Measurements from ENCODE around the gene LAGE3.

LAGE3 gene

DNA sequence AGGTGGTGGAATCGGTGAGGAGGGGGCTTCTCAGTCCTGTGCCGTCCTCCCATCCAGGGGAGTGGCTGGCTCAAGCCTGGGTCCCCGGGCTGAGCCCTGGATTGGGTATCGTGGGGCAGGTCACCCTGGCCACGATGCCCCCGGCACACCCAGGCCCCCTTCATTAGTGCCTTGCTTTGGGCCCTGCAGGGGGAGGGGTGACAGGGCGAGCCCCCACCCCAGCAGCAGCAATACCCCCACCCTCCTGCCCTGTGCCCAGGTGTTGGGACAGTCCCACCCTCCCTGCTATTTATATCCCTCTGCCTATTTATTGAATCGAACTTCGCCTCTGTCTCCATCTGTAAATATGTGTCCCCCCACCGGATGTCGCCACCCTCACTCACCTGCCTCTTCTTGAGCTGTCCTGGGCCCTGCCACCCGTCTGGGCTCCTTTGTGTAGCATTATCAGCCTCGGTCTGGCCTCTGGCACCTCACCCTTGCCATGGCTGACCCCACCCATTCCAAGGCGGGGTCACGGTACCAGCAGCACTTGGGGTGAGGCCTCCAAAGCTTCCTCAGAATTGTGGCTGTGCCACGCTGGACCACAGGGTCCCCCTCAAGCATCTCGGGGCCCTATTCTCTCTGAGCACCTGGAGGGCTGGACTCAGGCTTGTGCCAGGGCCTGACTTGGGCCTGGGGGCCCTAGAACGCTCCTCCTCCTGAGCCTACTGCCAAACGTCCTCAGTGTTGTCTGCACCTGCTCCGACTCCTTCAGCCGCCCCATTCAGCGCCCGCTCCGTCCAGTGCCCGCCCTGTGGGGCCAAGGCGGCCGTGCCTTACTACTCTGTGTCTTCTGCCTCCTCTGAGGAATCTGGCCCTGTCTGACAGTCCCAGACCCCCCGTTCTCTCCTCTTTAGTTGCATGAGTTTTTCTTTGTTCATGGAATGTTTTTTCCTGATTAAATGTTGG is 6.1 kb downstream of the LAGE3 start:
- DNase-seq (ENCODE audit: low read depth in 1 of 2, low spot score in 1 of 2), result no peak
- Histone ChIP-seq H3K27me3 (ENCODE audit: insufficient read depth, poor library complexity, severe bottlenecking) (no peaks in the 10 kb centered on the region), H3K4me3 (replicated peaks; ENCODE audit: insufficient read depth, low read length) (no peak overlapping the region), H3K27ac (replicated peaks) (no peak overlapping the region)
- no peak for TF ChIP-seq GABPA (IDR thresholded peaks at IDR 0.05; ENCODE audit: low read depth)
- TF ChIP-seq SPI1 (IDR thresholded peaks at IDR 0.05; ENCODE audit: borderline replicate concordance, low read depth), result no peak
- TF ChIP-seq, protein P1, sequence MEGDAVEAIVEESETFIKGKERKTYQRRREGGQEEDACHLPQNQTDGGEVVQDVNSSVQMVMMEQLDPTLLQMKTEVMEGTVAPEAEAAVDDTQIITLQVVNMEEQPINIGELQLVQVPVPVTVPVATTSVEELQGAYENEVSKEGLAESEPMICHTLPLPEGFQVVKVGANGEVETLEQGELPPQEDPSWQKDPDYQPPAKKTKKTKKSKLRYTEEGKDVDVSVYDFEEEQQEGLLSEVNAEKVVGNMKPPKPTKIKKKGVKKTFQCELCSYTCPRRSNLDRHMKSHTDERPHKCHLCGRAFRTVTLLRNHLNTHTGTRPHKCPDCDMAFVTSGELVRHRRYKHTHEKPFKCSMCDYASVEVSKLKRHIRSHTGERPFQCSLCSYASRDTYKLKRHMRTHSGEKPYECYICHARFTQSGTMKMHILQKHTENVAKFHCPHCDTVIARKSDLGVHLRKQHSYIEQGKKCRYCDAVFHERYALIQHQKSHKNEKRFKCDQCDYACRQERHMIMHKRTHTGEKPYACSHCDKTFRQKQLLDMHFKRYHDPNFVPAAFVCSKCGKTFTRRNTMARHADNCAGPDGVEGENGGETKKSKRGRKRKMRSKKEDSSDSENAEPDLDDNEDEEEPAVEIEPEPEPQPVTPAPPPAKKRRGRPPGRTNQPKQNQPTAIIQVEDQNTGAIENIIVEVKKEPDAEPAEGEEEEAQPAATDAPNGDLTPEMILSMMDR (IDR thresholded peaks at IDR 0.05; ENCODE audit: insufficient read depth, low read length), result no peak
- TF ChIP-seq REST (IDR thresholded peaks at IDR 0.05; ENCODE audit: insufficient replicate concordance, low read depth), result no peak
- no peak for TF ChIP-seq POLR2AphosphoS5 (IDR thresholded peaks at IDR 0.05; ENCODE audit: low read depth)

GRCh38 chrX:154471839-154472684 is 7.0 kb downstream of the LAGE3 start:
- TF ChIP-seq POLR2AphosphoS5 (IDR thresholded peaks at IDR 0.05; ENCODE audit: low read depth), result no peak
- no peak for TF ChIP-seq REST (IDR thresholded peaks at IDR 0.05; ENCODE audit: insufficient replicate concordance, low read depth)
- no peak for TF ChIP-seq SPI1 (IDR thresholded peaks at IDR 0.05; ENCODE audit: borderline replicate concordance, low read depth)
- TF ChIP-seq, protein P1 (IDR thresholded peaks at IDR 0.05; ENCODE audit: insufficient read depth, low read length), result no peak
- TF ChIP-seq GABPA (IDR thresholded peaks at IDR 0.05; ENCODE audit: low read depth), result no peak
- no peak overlapping the region for H3K27ac ChIP-seq (replicated peaks)

DNA sequence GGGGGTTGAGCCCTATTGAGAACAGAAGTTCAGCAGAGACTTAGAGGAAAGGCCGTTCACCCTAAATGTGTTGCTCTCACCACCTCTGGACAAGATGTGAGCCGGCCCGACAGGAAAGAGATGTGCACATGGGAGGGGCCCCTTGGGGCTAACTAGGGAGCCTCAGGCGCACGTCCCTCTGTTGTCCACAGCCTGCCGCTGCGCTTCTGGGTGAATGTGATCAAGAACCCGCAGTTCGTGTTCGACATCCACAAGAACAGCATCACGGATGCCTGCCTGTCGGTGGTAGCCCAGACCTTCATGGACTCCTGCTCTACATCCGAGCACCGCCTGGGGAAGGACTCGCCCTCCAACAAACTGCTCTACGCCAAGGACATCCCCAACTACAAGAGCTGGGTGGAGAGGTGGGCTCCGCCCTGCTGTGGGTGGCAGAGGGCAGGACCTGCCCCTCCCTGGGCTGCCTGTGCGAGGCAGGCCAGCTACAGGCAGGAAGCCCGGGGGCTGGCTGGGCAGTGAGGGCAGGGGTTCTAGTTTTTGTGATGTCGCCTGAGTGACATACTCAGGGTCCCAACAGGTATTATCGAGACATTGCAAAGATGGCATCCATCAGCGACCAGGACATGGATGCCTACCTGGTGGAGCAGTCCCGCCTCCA is 8.0 kb downstream of the LAGE3 start:
- no peak for DNase-seq (ENCODE audit: low read depth in 1 of 2, low spot score in 1 of 2)
- H3K27ac ChIP-seq (replicated peaks), result no peak overlapping the region
- no peaks in the 10 kb centered on the region for H3K27me3 ChIP-seq (ENCODE audit: insufficient read depth, poor library complexity, severe bottlenecking)
- TF ChIP-seq REST (IDR thresholded peaks at IDR 0.05; ENCODE audit: insufficient replicate concordance, low read depth) (no peak), POLR2AphosphoS5 (IDR thresholded peaks at IDR 0.05; ENCODE audit: low read depth) (no peak), GABPA (IDR thresholded peaks at IDR 0.05; ENCODE audit: low read depth) (no peak), SPI1 (IDR thresholded peaks at IDR 0.05; ENCODE audit: borderline replicate concordance, low read depth) (no peak)
- TF ChIP-seq, protein P1 (IDR thresholded peaks at IDR 0.05; ENCODE audit: insufficient read depth, low read length), result no peak
- H3K4me3 ChIP-seq (replicated peaks; ENCODE audit: insufficient read depth, low read length), result no peak overlapping the region

More at GRCh38 chrX:154471839-154472684, 7.0 kb downstream of the LAGE3 start:
- Histone ChIP-seq H3K4me3 (replicated peaks; ENCODE audit: insufficient read depth, low read length) (no peak overlapping the region), H3K27me3 (ENCODE audit: insufficient read depth, poor library complexity, severe bottlenecking) (no peaks in the 10 kb centered on the region)
- no peak for DNase-seq (ENCODE audit: low read depth in 1 of 2, low spot score in 1 of 2)

Data from HL-60 (cell line).